HG03103 (cell line): Measurements from ENCODE around the gene GNG14.
"Not testable (repeated sequence)": the region's sequence is repeated elsewhere in the genome, so short reads cannot be mapped to it uniquely, and the experiment has no call there.

Source experiments
- ATAC-seq: cut with Tn5 transposase; IDR thresholded peaks from one replicate; pipeline ENCODE4 v1.9.1; 2021; ENCODE audit warnings: low read depth; ENCODE audit not compliant: unreplicated experiment

GNG14 gene

DNA sequence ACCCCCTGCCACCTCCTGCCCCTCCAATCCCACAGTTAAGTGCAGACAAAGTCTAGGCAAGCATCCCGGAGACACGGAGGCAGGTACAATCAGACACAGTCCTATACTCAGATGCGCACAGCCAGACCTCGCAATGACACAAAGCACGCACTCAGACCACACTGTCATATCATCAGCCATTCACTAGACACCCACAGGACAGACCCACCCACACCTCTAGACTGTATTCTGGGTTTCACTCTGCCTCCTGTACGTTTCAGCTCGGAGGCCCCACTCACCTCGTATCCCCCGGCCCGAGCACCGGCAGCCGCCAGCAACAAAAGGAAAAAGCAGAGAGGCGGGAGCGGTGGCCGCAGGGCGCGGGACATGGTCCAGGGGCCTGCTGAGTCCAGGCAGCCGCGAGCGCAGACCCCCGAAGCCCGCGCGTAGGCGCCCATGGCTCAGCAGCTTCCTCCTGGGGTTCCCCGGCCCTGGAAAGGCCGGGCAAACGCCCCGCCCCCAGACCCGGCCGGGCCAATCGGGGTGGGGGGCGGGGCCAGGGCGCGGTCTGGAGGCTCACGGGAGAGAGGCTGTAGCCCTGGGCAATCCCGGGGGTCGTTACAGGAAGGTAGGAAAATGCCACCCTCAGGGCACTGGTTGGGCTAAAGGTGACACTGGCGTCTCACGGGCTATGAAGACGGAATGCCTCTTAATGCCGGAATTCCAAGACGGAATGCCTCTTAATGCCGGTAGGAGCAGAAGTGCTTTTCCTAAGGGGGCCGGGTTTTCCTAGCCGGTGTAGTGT, 21.3 kb upstream of the GNG14 start, which contains the start of the genes MAN2B1 and WDR83:
Gene MAN2B1, minus strand, starts transcription at position 478 of the 784 bp plus-strand sequence. Its CDS starts 41 bp downstream, at position 437.
Gene WDR83, plus strand, starts transcription at position 543 of the 784 bp plus-strand sequence. CDS start 2,984 bp downstream, outside the sequence.
- ATAC-seq = no peak

DNA sequence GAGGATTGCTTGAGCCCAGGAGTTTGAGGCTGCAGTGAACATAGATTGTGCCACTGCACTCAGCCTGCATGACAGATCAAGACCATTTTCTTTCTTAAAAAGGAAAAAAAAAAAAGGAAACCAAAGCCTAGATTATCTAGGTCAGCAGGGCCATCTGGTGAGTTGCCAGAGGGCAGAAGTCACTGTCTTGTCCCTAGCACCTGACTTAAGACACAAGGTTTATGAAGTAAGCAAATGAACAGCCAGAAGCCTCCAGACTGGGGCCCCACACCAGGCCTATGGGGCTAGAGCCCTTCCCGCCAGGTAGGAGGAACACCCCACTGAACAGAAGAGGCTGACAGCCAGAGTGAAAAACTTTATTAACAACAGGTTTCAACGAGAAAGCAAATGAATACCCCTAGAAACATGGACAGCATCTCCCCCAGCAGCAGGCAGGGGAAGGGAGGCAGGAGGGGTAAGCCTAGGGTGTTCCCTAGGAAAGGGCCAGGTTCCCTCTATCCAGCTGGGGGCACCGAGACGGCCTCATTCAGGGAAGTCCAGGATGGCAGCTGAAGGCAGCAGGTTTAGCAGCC, 20.0 kb upstream of the GNG14 start:
- no peak for ATAC-seq

DNA sequence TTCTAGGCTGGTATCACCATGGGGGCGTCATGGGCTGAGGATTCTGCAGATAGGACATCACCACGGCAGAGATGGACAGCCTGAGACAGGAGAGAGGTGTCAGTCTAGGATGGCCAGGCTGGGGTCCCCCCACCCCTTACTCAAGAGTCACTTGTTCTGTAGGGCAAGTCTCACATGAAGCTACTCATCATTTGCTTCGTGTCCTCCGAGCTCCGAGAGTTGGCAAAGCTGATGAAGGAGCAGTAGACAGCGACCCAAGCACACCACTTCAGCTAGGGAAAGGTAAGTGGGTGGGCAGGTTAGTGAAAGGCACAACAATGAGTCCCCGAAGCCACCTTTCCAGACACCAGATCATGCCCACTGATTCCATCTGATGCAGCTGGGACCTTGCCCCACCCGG, 19.5 kb upstream of the GNG14 start:
- ATAC-seq = no peak

- ATAC-seq = no peak
These were observed 18.9 kb upstream of the GNG14 start for GRCh38 chr19:12668932-12669269.

- no peak for ATAC-seq
These were observed 18.3 kb upstream of the GNG14 start for GRCh38 chr19:12669270-12670158.

DNA sequence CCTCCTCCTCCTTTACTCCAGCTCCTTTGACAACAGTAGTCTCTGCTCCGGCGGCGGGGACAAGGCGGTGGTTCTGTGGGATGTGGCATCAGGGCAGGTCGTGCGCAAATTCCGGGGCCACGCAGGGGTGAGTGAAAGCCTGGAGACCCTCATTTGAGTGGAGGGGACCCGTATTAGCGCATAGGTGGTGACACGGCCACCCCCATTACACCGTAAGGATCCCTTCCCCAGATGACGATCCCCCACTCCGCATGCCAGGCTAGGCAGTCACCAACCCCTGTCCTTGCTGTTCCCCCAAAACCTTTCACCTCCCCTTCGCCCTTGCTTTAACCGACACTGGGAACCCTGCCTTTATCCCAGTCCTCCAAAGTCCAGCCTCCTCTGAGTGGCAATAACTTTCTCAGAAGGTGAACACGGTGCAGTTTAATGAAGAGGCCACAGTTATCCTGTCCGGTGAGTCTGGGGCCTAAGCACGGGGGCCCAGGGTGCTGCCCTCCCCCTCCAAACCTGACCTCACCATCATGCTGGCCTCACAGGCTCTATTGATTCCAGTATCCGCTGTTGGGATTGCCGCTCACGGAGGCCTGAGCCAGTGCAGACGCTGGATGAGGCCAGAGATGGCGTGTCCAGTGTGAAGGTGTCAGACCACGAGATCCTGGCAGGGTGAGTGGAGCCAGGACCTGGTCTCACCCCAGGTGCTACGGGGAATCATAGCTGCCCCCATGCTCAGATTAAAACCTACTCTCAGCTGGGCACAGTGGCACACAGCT, 17.5 kb upstream of the GNG14 start:
- no peak for ATAC-seq

DNA sequence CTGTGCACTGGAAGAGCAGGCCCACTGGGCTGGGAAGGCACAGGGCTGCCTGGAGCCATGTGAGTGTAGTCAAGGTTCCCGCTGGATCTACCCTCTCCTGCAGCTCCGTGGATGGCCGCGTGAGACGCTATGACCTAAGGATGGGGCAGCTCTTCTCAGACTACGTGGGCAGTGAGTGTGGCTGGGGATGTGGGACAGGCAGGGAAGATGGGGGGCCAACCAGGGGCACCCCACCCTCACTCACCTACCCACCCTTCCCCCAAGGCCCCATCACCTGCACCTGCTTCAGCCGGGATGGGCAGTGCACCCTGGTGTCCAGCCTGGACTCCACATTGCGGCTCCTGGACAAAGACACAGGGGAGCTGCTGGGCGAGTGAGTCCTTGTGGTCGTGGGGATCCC, 15.1 kb upstream of the GNG14 start:
- ATAC-seq = no peak

- ATAC-seq = no peak
These were observed 12.4 kb upstream of the GNG14 start for GRCh38 chr19:12675399-12675798.

GRCh38 chr19:12675940-12676339, 11.9 kb upstream of the GNG14 start:
- ATAC-seq = no peak

GRCh38 chr19:12676384-12676792, 11.4 kb upstream of the GNG14 start:
- ATAC-seq = no peak

GRCh38 chr19:12676928-12677327, 10.9 kb upstream of the GNG14 start:
- ATAC-seq = no peak

DNA sequence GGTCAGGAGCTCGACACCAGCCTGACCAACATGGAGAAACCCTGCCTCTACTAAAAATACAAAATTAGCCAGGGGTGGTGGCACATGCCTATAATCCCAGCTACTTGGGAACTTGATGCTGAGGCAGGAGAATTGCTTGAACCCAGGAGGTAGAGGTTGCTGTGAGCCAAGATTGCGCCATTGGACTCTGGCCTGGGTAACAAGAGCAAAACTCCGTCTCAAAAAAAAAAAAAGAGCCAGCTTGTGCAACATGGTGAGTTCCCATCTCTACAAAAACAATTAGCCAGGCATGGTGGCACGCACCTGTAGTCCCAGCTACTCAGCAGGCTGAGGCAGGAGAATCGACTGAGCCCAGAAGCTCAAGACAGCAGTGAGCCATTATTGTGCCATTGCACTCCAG, 9.8 kb upstream of the GNG14 start:
- not testable (repeated sequence) for ATAC-seq

DNA sequence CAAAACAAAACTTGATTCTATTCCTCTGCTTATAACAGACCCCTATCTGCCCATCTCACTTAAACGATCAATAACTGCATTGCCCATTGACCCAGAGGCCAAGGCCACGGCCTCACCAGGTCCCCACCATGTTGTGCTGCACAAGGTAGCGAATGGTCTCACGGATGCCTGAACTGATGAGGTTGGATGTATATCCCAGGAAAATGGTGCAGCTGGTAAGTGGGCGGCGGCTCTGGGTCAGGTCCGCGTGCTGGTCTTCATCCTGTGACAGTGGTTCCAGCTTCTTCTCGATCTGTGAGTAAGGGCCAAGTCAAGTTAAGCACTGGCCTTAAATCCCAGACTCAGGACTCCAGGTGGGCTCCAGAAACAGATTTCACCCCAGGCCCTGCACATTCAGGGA, 7.8 kb upstream of the GNG14 start:
- no peak for ATAC-seq

DNA sequence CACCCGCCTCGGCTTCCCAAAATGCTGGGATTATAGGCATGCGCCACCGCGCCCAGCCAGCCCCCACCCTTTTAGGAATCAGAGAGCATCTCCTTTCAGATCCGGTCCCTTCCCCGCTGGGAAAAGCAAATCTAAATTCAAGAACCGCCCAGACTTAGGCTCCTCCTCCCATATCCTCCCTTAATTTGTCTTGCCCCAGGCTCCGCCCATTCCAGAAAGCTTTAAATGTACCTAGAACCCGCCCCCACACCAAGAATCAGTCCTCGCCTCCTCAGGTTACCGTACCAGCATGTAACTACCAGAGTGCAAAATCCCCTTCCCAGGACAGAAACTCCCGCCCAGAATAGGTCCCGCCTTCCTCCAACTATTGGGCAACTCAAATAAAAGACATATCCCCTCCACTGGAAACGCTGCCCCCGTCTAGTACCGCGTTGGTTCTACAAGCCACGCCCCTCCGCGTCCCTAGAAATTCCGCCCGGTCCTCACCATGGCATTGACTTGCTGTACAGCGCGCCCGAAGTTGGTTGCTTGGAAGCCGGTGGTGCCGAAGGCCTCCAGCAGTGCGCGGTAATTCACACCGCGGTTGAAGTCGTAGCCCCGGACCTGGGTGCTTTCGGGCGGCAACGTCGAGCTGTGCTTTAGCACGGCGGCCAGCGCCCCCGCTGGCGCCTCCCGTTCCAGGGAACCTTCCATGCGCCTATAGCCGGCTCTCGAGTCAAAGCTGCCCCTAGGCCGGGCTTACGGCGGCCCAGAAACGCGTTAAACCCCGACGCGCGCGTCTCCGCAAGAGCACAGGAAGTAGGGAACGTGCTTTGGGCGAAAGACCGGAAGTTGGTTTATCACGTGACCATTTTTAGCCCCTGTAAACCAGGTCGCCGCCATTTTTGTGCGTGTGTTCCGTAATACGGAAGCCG, 6.5 kb upstream of the GNG14 start, which contains the start of gene DHPS:
Gene DHPS, minus strand, starts transcription at position 807 of the 914 bp plus-strand sequence. Its CDS starts 114 bp downstream, at position 693.
- ATAC-seq = no peak

DNA sequence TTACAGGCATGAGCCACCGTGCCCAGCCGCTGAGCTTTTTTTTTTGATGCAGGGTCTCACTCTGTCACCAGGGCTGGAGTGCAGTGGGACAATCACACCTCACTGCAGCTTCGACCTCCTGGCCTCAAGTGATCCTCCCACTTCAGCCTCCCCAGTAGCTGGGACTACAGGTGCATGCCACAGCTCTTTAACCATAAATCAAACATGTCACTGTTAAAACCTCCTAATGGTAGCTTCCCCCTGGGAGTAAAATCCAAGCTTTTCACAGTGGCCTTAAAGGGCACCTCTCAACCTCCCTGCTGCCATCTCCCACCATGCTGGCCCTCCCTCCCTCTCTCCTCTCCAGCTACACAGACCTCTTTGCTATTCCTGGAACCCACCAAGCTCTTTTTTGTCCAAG, 2.0 kb upstream of the GNG14 start:
- ATAC-seq = no peak

GRCh38 chr19:12689012-12689411, 1.2 kb downstream of the GNG14 start:
- no peak for ATAC-seq

DNA sequence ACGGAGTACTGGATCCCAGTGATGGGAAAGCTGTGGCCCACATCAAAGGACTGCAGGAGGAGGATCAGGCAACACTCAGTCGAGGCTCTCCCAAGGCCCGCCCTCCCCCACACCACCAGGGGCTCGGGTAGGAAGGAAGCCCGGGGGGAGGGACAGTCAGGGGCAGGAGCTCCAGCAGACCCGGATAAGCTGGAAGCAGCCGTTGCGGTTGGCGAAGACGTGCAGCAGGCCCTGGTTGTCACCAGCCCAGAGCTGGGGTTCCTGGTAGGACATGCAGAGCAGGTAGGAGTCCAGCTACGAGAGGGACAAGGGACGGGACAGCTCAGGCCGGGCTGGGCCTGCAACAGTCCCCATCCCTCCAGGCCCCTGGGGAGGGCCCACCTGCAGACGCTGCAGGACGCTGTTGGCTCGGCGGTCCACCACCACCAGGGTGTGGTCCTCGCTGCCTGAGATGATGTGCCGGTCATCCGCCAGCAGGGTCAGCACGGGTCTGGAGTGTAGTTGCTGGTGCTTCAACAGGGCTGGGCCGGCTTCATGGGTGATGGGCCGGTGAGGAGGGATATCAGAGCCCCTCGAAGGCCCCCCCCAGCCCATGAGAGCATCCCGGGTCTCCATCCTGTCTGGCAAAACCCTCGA, 1.9 kb downstream of the GNG14 start:
- ATAC-seq = no peak

GRCh38 chr19:12692960-12693359, 5.2 kb downstream of the GNG14 start:
- ATAC-seq = no peak

- ATAC-seq = no peak
These were observed 6.8 kb downstream of the GNG14 start for GRCh38 chr19:12694641-12695040.
